PC-3 (cell line): ENCODE measurements around the gene ALKBH3. TPM values are rescaled to one million over a fixed set of nuclear protein-coding genes. Genes with fewer than 3 reads are reported as not detected.

Source experiments
- ATAC-seq: fragments of 200-7000 bp; cut with Tn5 transposase; 2 replicates; pipeline ENCODE4 v1.9.1; 2020; ENCODE audit warnings: mild to moderate bottlenecking, moderate library complexity
- BruUV-seq: library from RNA; stranded (reverse); fragments of 400-500 nt; replicated peaks from 2 replicates; lab custom pipeline; 2021; lab: Mats Ljungman, UMichigan
- CTCF ChIA-PET: fragments of 300-600 bp; sonication (Branson Sonifier 250); formaldehyde crosslinking; loops from one replicate; lab custom pipeline; 2022; ENCODE audit warnings: antibody characterized with exemption; lab: Charles Lee
- POLR2A ChIA-PET: fragments of 300-600 bp; sonication (Branson Sonifier 250); formaldehyde crosslinking; loops from one replicate; lab custom pipeline; 2022; ENCODE audit warnings: antibody characterized with exemption; ENCODE audit not compliant: unreplicated experiment; lab: Charles Lee
- DNase-seq: peaks from one replicate; pipeline ENCODE4 v3.0.0-alpha.2; 2015
- H2AFZ ChIP-seq: fragments of 300-600 bp; sonication (generic); 2 replicates; pipeline ENCODE4 v1.6.0; 2016; ENCODE audit warnings: antibody characterized with exemption, low read length
- H3F3A ChIP-seq: fragments of 300-600 bp; sonication (generic); one replicate; pipeline ENCODE4 v1.6.0; 2017; ENCODE audit warnings: antibody characterized with exemption, low read length, control low read depth, mild to moderate bottlenecking; ENCODE audit not compliant: unreplicated experiment
- H3K27ac ChIP-seq: fragments of 300-600 bp; sonication (generic); 2 replicates; pipeline ENCODE4 v1.5.1; 2016; ENCODE audit warnings: mild to moderate bottlenecking, low read length
- H3K27me3 ChIP-seq: fragments of 300-600 bp; sonication (generic); 2 replicates; pipeline ENCODE4 v1.6.1; 2016; ENCODE audit warnings: low read length, mixed read lengths
- H3K36me3 ChIP-seq: fragments of 300-600 bp; sonication (generic); 2 replicates; pipeline ENCODE4 v1.6.1; 2016; ENCODE audit warnings: low read depth, mixed run types, low read length, mixed read lengths
- H3K4me1 ChIP-seq: fragments of 300-600 bp; sonication (generic); 2 replicates; pipeline ENCODE4 v1.5.1; 2016; ENCODE audit warnings: low read length; ENCODE audit not compliant: insufficient read depth
- H3K4me2 ChIP-seq: fragments of 300-600 bp; sonication (generic); 2 replicates; pipeline ENCODE4 v1.6.0; 2016; ENCODE audit warnings: low read length
- H3K4me3 ChIP-seq: fragments of 300-600 bp; sonication (generic); 2 replicates; pipeline ENCODE4 v1.5.1; 2016; ENCODE audit warnings: mild to moderate bottlenecking, low read length, mixed read lengths
- H3K79me2 ChIP-seq: fragments of 300-600 bp; sonication (generic); 2 replicates; pipeline ENCODE4 v1.6.1; 2017; ENCODE audit warnings: low read length, mixed read lengths
- H3K9ac ChIP-seq: fragments of 300-600 bp; sonication (generic); 2 replicates; pipeline ENCODE4 v1.6.0; 2016; ENCODE audit warnings: mild to moderate bottlenecking, low read length
- H3K9me2 ChIP-seq: fragments of 300-600 bp; sonication (generic); replicated peaks from 2 replicates; pipeline ENCODE4 v1.6.1; 2016; ENCODE audit warnings: mixed run types, low read length, mixed read lengths
- H3K9me3 ChIP-seq: fragments of 300-600 bp; sonication (generic); 2 replicates; pipeline ENCODE4 v1.6.1; 2016; ENCODE audit warnings: low read length, mixed read lengths
- H4K20me1 ChIP-seq: fragments of 300-600 bp; sonication (generic); 2 replicates; pipeline ENCODE4 v1.6.1; 2016; ENCODE audit warnings: low read length, mixed read lengths
- CTCF ChIP-seq: fragments of 300-600 bp; sonication (generic); conservative IDR thresholded peaks from 2 replicates; pipeline ENCODE4 v1.5.1; 2017; ENCODE audit warnings: antibody characterized with exemption, low read depth, mild to moderate bottlenecking, low read length
- EZH2 ChIP-seq: fragments of 300-600 bp; sonication (generic); IDR thresholded peaks from one replicate; pipeline ENCODE4 v1.6.1; 2017; ENCODE audit warnings: antibody characterized with exemption, mild to moderate bottlenecking, low read length; ENCODE audit not compliant: unreplicated experiment
- EZH2phosphoT487 ChIP-seq: fragments of 300-600 bp; sonication (generic); IDR thresholded peaks from 2 replicates; pipeline ENCODE4 v1.6.1; 2018; ENCODE audit warnings: mild to moderate bottlenecking, antibody characterized with exemption, low read length, borderline replicate concordance
- intact Hi-C: fragments of 100-400 bp; cut with micrococcal nuclease; formaldehyde crosslinking; loops from 2 replicates; pipeline ENCODE4 v1.9.0; 2023
- total RNA-seq: library from RNA; depleted of rRNA; stranded (reverse); fragments of >200 nt; gene quantifications from 2 replicates; pipeline ENCODE4 v1.2.3, GENCODE V29; 2014

The ALKBH3 gene
- total RNA-seq, 1 experiment from 2014 or later, result 55.5 TPM

GRCh38 chr11:43835104-43835503 is 45.5 kb upstream of the ALKBH3 start:
- BruUV-seq, result no TSS peak
- H3K4me1 ChIP-seq, result peaks cover 15% of the 10 kb centered on the region
- H3K9me3 ChIP-seq, result no peaks in the 10 kb centered on the region
- intact Hi-C loops, result no loop called here
- H3K9me2 ChIP-seq, result no peaks in the 10 kb centered on the region
- ChIA-PET POLR2A (interaction anchor here (0.6 kb wide), 1 partner anchor 9 kb away, joined by 3 read pairs; no protein-coding TSS in a partner anchor), CTCF (no interaction called here)
- no peak overlapping the region for H3K4me2 ChIP-seq
- H3F3A ChIP-seq, result peaks cover 4% of the 10 kb centered on the region
- H3K4me3 ChIP-seq, result no peak overlapping the region
- DNase-seq (no peak), ATAC-seq (no peak)
- H3K9ac ChIP-seq, result no peak overlapping the region
- H3K27ac ChIP-seq, result no peak overlapping the region
- H4K20me1 ChIP-seq, result no peaks in the 10 kb centered on the region
- H3K79me2 ChIP-seq, result no peaks in the 10 kb centered on the region
- H3K27me3 ChIP-seq, result no peaks in the 10 kb centered on the region
- H3K36me3 ChIP-seq, result no peaks in the 10 kb centered on the region; the same call in 1 of the 2 replicates
- H2AFZ ChIP-seq, result no peak overlapping the region
- TF ChIP-seq CTCF (no peak), EZH2phosphoT487 (no peak), EZH2 (no peak)

- H3K9ac ChIP-seq, result no peak overlapping the region
- no TSS peak for BruUV-seq
- H4K20me1 ChIP-seq, result no peaks in the 10 kb centered on the region
- intact Hi-C loops, result no loop called here
- ATAC-seq (no peak), DNase-seq (no peak)
- POLR2A ChIA-PET, result no interaction called here
- H3K9me3 ChIP-seq, result no peaks in the 10 kb centered on the region
- CTCF ChIA-PET, result no interaction called here
- H3K79me2 ChIP-seq, result no peaks in the 10 kb centered on the region
- H2AFZ ChIP-seq, result no peak overlapping the region
- H3K27ac ChIP-seq, result no peak overlapping the region
- TF ChIP-seq CTCF (no peak), EZH2 (no peak), EZH2phosphoT487 (no peak)
- no peaks in the 10 kb centered on the region; the same call in 1 of the 2 replicates for H3K36me3 ChIP-seq
- H3K9me2 ChIP-seq, result no peaks in the 10 kb centered on the region
- H3K4me1 ChIP-seq, result no peaks in the 10 kb centered on the region
- H3F3A ChIP-seq, result no peaks in the 10 kb centered on the region
- no peaks in the 10 kb centered on the region for H3K27me3 ChIP-seq
- H3K4me2 ChIP-seq, result no peak overlapping the region
- H3K4me3 ChIP-seq, result no peak overlapping the region
These were observed 42.8 kb upstream of the ALKBH3 start for GRCh38 chr11:43837879-43838278.

GRCh38 chr11:43842021-43842420 is 38.6 kb upstream of the ALKBH3 start:
- no peak overlapping the region for H3K4me2 ChIP-seq
- H3K27me3 ChIP-seq, result no peaks in the 10 kb centered on the region
- POLR2A ChIA-PET, result no interaction called here
- no peaks in the 10 kb centered on the region for H3F3A ChIP-seq
- CTCF ChIA-PET, result no interaction called here
- no peak overlapping the region for H3K4me3 ChIP-seq
- no TSS peak for BruUV-seq
- no peak overlapping the region for H3K9ac ChIP-seq
- peaks cover 4% of the 10 kb centered on the region; the same call in 1 of the 2 replicates for H3K36me3 ChIP-seq
- TF ChIP-seq CTCF, result no peak
- no peak for TF ChIP-seq EZH2phosphoT487
- no peak for TF ChIP-seq EZH2
- H3K9me3 ChIP-seq, result no peaks in the 10 kb centered on the region
- H3K27ac ChIP-seq, result no peak overlapping the region
- no peaks in the 10 kb centered on the region for H4K20me1 ChIP-seq
- no peaks in the 10 kb centered on the region for H3K9me2 ChIP-seq
- no peaks in the 10 kb centered on the region for H3K79me2 ChIP-seq
- H3K4me1 ChIP-seq, result no peaks in the 10 kb centered on the region
- intact Hi-C loops, result no loop called here
- no peak for ATAC-seq
- no peak for DNase-seq
- H2AFZ ChIP-seq, result no peak overlapping the region
